ENCODE results near the gene NUMB. TPM values are rescaled to one million over a fixed set of nuclear protein-coding genes. Genes with fewer than 3 reads are reported as not detected.
A peak's percentile ranks its signal among the peaks of the same experiment; 100 is the strongest.
"Not testable (repeated sequence)": the region's sequence is repeated elsewhere in the genome, so short reads cannot be mapped to it uniquely, and the experiment has no call there.

Gene NUMB
- total and polyA plus RNA-seq, 2 of the 13 experiments (the other 11 are each of a cell fraction or from before 2014, with no cell fraction given) = 20.3 to 71.1 TPM

DNA sequence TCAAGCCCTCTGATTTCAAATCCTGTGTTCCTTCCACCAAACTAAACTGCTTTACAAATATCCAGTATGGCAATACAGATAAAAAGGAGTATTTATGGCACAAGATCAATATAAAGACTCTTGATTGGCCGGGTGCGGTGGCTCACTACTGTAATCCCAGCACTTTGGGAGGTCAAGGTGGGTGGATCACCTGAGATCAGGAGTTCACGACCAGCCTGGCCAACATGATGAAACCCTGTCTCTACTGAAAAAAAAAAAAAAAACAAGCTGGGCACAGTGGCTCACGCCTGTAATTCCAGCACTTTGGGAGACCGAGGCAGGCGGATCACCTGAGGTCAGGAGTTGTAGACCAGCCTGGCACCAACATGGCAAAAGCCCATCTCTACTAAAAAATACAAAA lies 35.3 kb downstream of the NUMB start:
- FAIRE-seq; intact Hi-C loops (cut with micrococcal nuclease; ENCODE audit: unreplicated experiment): not testable (repeated sequence)

DNA sequence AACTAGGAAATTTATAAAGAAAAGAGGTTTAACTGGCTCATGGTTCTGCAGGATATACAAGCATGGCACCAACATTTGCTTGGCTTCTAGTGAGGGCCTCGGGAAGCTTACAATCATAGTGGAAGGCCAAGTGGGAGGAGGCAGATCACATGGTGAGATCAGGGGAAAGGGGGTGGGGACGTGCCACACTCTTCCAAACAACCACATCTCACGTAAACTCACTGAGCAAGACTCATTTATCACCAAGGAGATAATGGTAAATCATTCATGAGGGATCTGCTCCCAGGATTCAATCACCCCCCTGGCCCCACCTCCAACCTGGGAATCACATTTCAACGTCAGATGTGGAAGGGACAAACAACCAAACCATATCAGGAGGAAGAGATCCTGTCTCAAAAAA lies 35.8 kb downstream of the NUMB start:
- Histone ChIP-seq H3K4me3 (replicated peaks in 1 of 3; ENCODE audit: insufficient read depth in 1 of 3, low read depth in 2 of 3, low read length in 3 of 3) (no peak overlapping the region), H2AFZ (ENCODE audit: low read length) (no peak overlapping the region), H3K4me1 (ENCODE audit: insufficient read depth, low read length) (peaks cover 44% of the 10 kb centered on the region), H3K36me3 (replicated peaks in 1 of 2; ENCODE audit: control insufficient read depth in 1 of 2, insufficient read depth in 2 of 2, low read length in 2 of 2) (0 out of 5 replicates have a peak, but pooled peaks cover 1 to 6% of the 10 kb centered on the region in 2 experiments), H4K20me1 (ENCODE audit: insufficient read depth, low read length) (0 out of 2 replicates have a peak, but pooled peaks cover 4% of the 10 kb centered on the region), H3K79me2 (ENCODE audit: insufficient read depth, low read length) (peaks cover 69% of the 10 kb centered on the region), H3K27me3 (ENCODE audit: control insufficient read depth in 1 of 2, insufficient read depth in 2 of 2, low read length in 2 of 2) (no peaks in the 10 kb centered on the region), H3K4me2 (ENCODE audit: low read depth, low read length) (no peak overlapping the region), H3K9ac (ENCODE audit: insufficient read depth, low read depth, low read length) (no peak overlapping the region), H3K27ac (ENCODE audit: extremely low read length, insufficient read depth, low read length) (no peak overlapping the region), H3K9me3 (ENCODE audit: low read length) (no peaks in the 10 kb centered on the region)
- DNase-seq (ENCODE audit: low spot score) (no peak), FAIRE-seq (no peak), ATAC-seq (no peak)
- ChIA-PET CTCF (ENCODE audit: low intra/inter-chr PET ratio, low total read pairs) (no interaction called here), POLR2A (no interaction called here)
- TSS peak; percentile 32 for BruUV-seq (replicated peaks)
- TF ChIP-seq SNRNP70 (IDR thresholded peaks at IDR 0.05; ENCODE audit: low read depth, low read length) (no peak), ZNF644 (CRISPR knock-in tag; IDR thresholded peaks at IDR 0.05; ENCODE audit: low read depth) (0 out of 2 replicates have a peak, but pooled peaks have one; percentile 22)
- intact Hi-C loops (cut with micrococcal nuclease; ENCODE audit: unreplicated experiment) = no loop called here
- in situ Hi-C loops (cut with HindIII; ENCODE audit: extremely low pct_ligation_motif_present, low pct_unique_long_range_greater_than_20kb) = no loop called here
- 76% methylated on average over 4 of the region's 4 CpGs for WGBS (ENCODE audit: low lambda C conversion rate)

More for the DNA sequence above, 35.3 kb downstream of the NUMB start:
- H4K20me1 ChIP-seq (ENCODE audit: insufficient read depth, low read length); H3K9me3 ChIP-seq (ENCODE audit: low read length); POLR2A ChIA-PET; H3K4me3 ChIP-seq (replicated peaks in 1 of 3; ENCODE audit: insufficient read depth in 1 of 3, low read depth in 2 of 3, low read length in 3 of 3); DNase-seq (ENCODE audit: low spot score); H3K27ac ChIP-seq (ENCODE audit: extremely low read length, insufficient read depth, low read length); H3K4me2 ChIP-seq (ENCODE audit: low read depth, low read length); BruUV-seq (replicated peaks); H3K27me3 ChIP-seq (ENCODE audit: control insufficient read depth in 1 of 2, insufficient read depth in 2 of 2, low read length in 2 of 2); ATAC-seq; H2AFZ ChIP-seq (ENCODE audit: low read length); H3K36me3 ChIP-seq (replicated peaks in 1 of 2; ENCODE audit: control insufficient read depth in 1 of 2, insufficient read depth in 2 of 2, low read length in 2 of 2); in situ Hi-C loops (cut with HindIII; ENCODE audit: extremely low pct_ligation_motif_present, low pct_unique_long_range_greater_than_20kb); CTCF ChIA-PET (ENCODE audit: low intra/inter-chr PET ratio, low total read pairs); H3K9ac ChIP-seq (ENCODE audit: insufficient read depth, low read depth, low read length): not testable (repeated sequence)
- 87% methylated on average over 6 of the region's 6 CpGs for WGBS (ENCODE audit: low lambda C conversion rate)
- H3K79me2 ChIP-seq (ENCODE audit: insufficient read depth, low read length) = peaks cover 72% of the 10 kb centered on the region
- TF ChIP-seq, protein P1, sequence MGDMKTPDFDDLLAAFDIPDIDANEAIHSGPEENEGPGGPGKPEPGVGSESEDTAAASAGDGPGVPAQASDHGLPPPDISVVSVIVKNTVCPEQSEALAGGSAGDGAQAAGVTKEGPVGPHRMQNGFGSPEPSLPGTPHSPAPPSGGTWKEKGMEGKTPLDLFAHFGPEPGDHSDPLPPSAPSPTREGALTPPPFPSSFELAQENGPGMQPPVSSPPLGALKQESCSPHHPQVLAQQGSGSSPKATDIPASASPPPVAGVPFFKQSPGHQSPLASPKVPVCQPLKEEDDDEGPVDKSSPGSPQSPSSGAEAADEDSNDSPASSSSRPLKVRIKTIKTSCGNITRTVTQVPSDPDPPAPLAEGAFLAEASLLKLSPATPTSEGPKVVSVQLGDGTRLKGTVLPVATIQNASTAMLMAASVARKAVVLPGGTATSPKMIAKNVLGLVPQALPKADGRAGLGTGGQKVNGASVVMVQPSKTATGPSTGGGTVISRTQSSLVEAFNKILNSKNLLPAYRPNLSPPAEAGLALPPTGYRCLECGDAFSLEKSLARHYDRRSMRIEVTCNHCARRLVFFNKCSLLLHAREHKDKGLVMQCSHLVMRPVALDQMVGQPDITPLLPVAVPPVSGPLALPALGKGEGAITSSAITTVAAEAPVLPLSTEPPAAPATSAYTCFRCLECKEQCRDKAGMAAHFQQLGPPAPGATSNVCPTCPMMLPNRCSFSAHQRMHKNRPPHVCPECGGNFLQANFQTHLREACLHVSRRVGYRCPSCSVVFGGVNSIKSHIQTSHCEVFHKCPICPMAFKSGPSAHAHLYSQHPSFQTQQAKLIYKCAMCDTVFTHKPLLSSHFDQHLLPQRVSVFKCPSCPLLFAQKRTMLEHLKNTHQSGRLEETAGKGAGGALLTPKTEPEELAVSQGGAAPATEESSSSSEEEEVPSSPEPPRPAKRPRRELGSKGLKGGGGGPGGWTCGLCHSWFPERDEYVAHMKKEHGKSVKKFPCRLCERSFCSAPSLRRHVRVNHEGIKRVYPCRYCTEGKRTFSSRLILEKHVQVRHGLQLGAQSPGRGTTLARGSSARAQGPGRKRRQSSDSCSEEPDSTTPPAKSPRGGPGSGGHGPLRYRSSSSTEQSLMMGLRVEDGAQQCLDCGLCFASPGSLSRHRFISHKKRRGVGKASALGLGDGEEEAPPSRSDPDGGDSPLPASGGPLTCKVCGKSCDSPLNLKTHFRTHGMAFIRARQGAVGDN (CRISPR knock-in tag; IDR thresholded peaks at IDR 0.05) = 0 out of 2 replicates have a peak, but pooled peaks have one; percentile 9
- H3K4me1 ChIP-seq (ENCODE audit: insufficient read depth, low read length) = peaks cover 50% of the 10 kb centered on the region
